Endothelial cell (in vitro differentiated cells): ENCODE data around the gene FAM81B. TPM values are rescaled to one million over a fixed set of nuclear protein-coding genes. Genes with fewer than 3 reads are reported as not detected.

Experiments used
- DNase-seq: peaks from one replicate; pipeline ENCODE4 v3.0.0; 2021; ENCODE audit warnings: low spot score
- H3K27ac Mint-ChIP-seq: one replicate; pipeline ENCODE4 v1.8.0; 2021; ENCODE audit warnings: mixed read lengths, inconsistent platforms; ENCODE audit not compliant: unreplicated experiment
- H3K27me3 Mint-ChIP-seq: one replicate; pipeline ENCODE4 v1.8.0; 2021; ENCODE audit warnings: mild to moderate bottlenecking, moderate library complexity, mixed read lengths, inconsistent platforms; ENCODE audit not compliant: unreplicated experiment
- H3K36me3 Mint-ChIP-seq: one replicate; pipeline ENCODE4 v1.8.0; 2021; ENCODE audit warnings: mild to moderate bottlenecking, low read depth, mixed read lengths, inconsistent platforms; ENCODE audit not compliant: unreplicated experiment
- H3K4me1 Mint-ChIP-seq: one replicate; pipeline ENCODE4 v1.8.0; 2021; ENCODE audit warnings: mild to moderate bottlenecking, mixed read lengths, inconsistent platforms; ENCODE audit not compliant: unreplicated experiment
- H3K4me3 Mint-ChIP-seq: one replicate; pipeline ENCODE4 v1.8.0; 2021; ENCODE audit warnings: mild to moderate bottlenecking, mixed read lengths, inconsistent platforms; ENCODE audit not compliant: unreplicated experiment
- H3K9me3 Mint-ChIP-seq: one replicate; pipeline ENCODE4 v1.8.0; 2021; ENCODE audit warnings: mixed read lengths, inconsistent platforms; ENCODE audit not compliant: unreplicated experiment
- CTCF ChIP-seq: fragments of 200-600 bp; sonication (generic); IDR thresholded peaks from one replicate; pipeline ENCODE4 v1.5.0; 2021; ENCODE audit warnings: antibody characterized with exemption; ENCODE audit not compliant: unreplicated experiment
- total RNA-seq: library from RNA; stranded (reverse); fragmentation: NEBNext Ultra II Directional; extraction: Animal tissue kit (Norgen Biotek cat#: 25700); gene quantifications from one replicate; pipeline ENCODE4 v1.2.1, GENCODE V29; 2021; ENCODE audit not compliant: unreplicated experiment

The FAM81B gene
- total RNA-seq, 1 donor from 2014 or later = 1.2 TPM

GRCh38 chr5:95374061-95374460 is 17.1 kb upstream of the FAM81B start:
- no peaks in the 10 kb centered on the region for H3K4me1 Mint-ChIP-seq
- DNase-seq = no peak
- H3K36me3 Mint-ChIP-seq = no peaks in the 10 kb centered on the region
- no peak for TF ChIP-seq CTCF
- no peaks in the 10 kb centered on the region for H3K9me3 Mint-ChIP-seq
- H3K27me3 Mint-ChIP-seq = no peaks in the 10 kb centered on the region
- H3K27ac Mint-ChIP-seq = no peak overlapping the region
- H3K4me3 Mint-ChIP-seq = no peak overlapping the region

- Mint-ChIP-seq H3K9me3 (no peaks in the 10 kb centered on the region), H3K4me3 (no peak overlapping the region), H3K27me3 (no peaks in the 10 kb centered on the region), H3K4me1 (no peaks in the 10 kb centered on the region), H3K27ac (no peak overlapping the region), H3K36me3 (no peaks in the 10 kb centered on the region)
- no peak for TF ChIP-seq CTCF
- DNase-seq = no peak
Observed at GRCh38 chr5:95375591-95375990, 15.6 kb upstream of the FAM81B start.

- Mint-ChIP-seq H3K4me1 (no peaks in the 10 kb centered on the region), H3K27me3 (peaks cover 4% of the 10 kb centered on the region), H3K4me3 (no peak overlapping the region), H3K27ac (no peak overlapping the region), H3K9me3 (no peaks in the 10 kb centered on the region), H3K36me3 (no peaks in the 10 kb centered on the region)
- DNase-seq = no peak
- no peak for TF ChIP-seq CTCF
Observed at GRCh38 chr5:95379133-95379532, 12.0 kb upstream of the FAM81B start.

GRCh38 chr5:95380103-95380628 is 11.0 kb upstream of the FAM81B start:
- no peaks in the 10 kb centered on the region for H3K36me3 Mint-ChIP-seq
- H3K27me3 Mint-ChIP-seq = peaks cover 4% of the 10 kb centered on the region
- no peak for TF ChIP-seq CTCF
- DNase-seq = no peak
- no peak overlapping the region for H3K4me3 Mint-ChIP-seq
- no peaks in the 10 kb centered on the region for H3K9me3 Mint-ChIP-seq
- no peak overlapping the region for H3K27ac Mint-ChIP-seq
- no peaks in the 10 kb centered on the region for H3K4me1 Mint-ChIP-seq

- no peak for TF ChIP-seq CTCF
- no peaks in the 10 kb centered on the region for H3K4me1 Mint-ChIP-seq
- no peaks in the 10 kb centered on the region for H3K9me3 Mint-ChIP-seq
- peaks cover 4% of the 10 kb centered on the region for H3K27me3 Mint-ChIP-seq
- H3K36me3 Mint-ChIP-seq = no peaks in the 10 kb centered on the region
- DNase-seq = no peak
- no peak overlapping the region for H3K27ac Mint-ChIP-seq
- no peak overlapping the region for H3K4me3 Mint-ChIP-seq
Observed at GRCh38 chr5:95382801-95383200, 8.4 kb upstream of the FAM81B start.
